ENCODE measurements around the gene NRXN3. TPM values are rescaled to one million over a fixed set of nuclear protein-coding genes. Genes with fewer than 3 reads are reported as not detected.

The NRXN3 gene
- total and polyA plus RNA-seq, 2 donors (not counting 1 experiment from before 2014, with no cell fraction given): not detected

GRCh38 chr14:78298298-78298697, 128.1 kb downstream of the NRXN3 start:
- ChIA-PET CTCF (no interaction called here), POLR2A (no interaction called here)
- no peak overlapping the region for H3K4me3 Mint-ChIP-seq
- no peaks in the 10 kb centered on the region for H3K9me3 Mint-ChIP-seq (ENCODE audit: insufficient read depth)
- no peaks in the 10 kb centered on the region for H3K4me1 Mint-ChIP-seq
- no peaks in the 10 kb centered on the region for H3K36me3 ChIP-seq (replicated peaks in 1 of 2; ENCODE audit: control extremely low read depth in 1 of 2, control insufficient read depth in 1 of 2, extremely low read depth in 1 of 2, insufficient read depth in 2 of 2, low read length in 1 of 2)
- H3K4me2 ChIP-seq (replicated peaks; ENCODE audit: low read depth, low read length, poor library complexity, severe bottlenecking): no peak overlapping the region
- ATAC-seq (ENCODE audit: low read depth) (no peak), DNase-seq (no peak)
- no peak overlapping the region for H3K9ac ChIP-seq (ENCODE audit: low read length)
- H3K27me3 Mint-ChIP-seq: peaks cover 20% of the 10 kb centered on the region
- no peaks in the 10 kb centered on the region for H3K79me2 ChIP-seq (ENCODE audit: control insufficient read depth, insufficient read depth, low read length)
- H3K9me3 ChIP-seq (ENCODE audit: control extremely low read depth in 1 of 3, control insufficient read depth in 2 of 3, insufficient read depth in 1 of 3, low read length in 2 of 3): peaks cover 0 to 5% (median 0%) of the 10 kb centered on the region in 3 donors
- no peaks in the 10 kb centered on the region for H4K20me1 ChIP-seq (ENCODE audit: control insufficient read depth, insufficient read depth, low read length, poor library complexity, severe bottlenecking)
- intact Hi-C loops (cut with micrococcal nuclease): no loop called here
- H3K27ac ChIP-seq (ENCODE audit: low read length in 2 of 2): no peak overlapping the region
- no CpG with 5 or more reads among the region's 1 CpG for WGBS (ENCODE audit: insufficient coverage)
- H3K27me3 ChIP-seq (replicated peaks in 1 of 4; ENCODE audit: control extremely low read depth in 1 of 4, control insufficient read depth in 3 of 4, insufficient read depth in 4 of 4, low read length in 3 of 4): peaks cover 0 to 5% (median 0%) of the 10 kb centered on the region in 4 experiments
- TF ChIP-seq CTCF (IDR thresholded peaks at IDR 0.05) (no peak), EZH2 (IDR thresholded peaks at IDR 0.05; ENCODE audit: borderline replicate concordance, insufficient read depth, low read depth, low read length, poor library complexity, severe bottlenecking) (no peak)
- no peak overlapping the region for H3K4me3 ChIP-seq (ENCODE audit: control extremely low read depth in 1 of 5, extremely low read depth in 1 of 5, insufficient read depth in 1 of 5, low read depth in 2 of 5, low read length in 4 of 5)
- H2AFZ ChIP-seq (ENCODE audit: insufficient read depth, low read depth, low read length, poor library complexity, severe bottlenecking): no peak overlapping the region
- no peaks in the 10 kb centered on the region for H3K4me1 ChIP-seq (ENCODE audit: control insufficient read depth in 2 of 2, insufficient read depth in 2 of 2, low read length in 2 of 2)
- no peak overlapping the region for H3K27ac Mint-ChIP-seq

GRCh38 chr14:78302841-78303240, 132.7 kb downstream of the NRXN3 start:
- ATAC-seq (ENCODE audit: low read depth) (no peak), DNase-seq (no peak)
- Histone ChIP-seq H3K9me3 (ENCODE audit: control extremely low read depth in 1 of 3, control insufficient read depth in 2 of 3, insufficient read depth in 1 of 3, low read length in 2 of 3) (peaks cover 0 to 3% (median 0%) of the 10 kb centered on the region in 3 donors), H2AFZ (ENCODE audit: insufficient read depth, low read depth, low read length, poor library complexity, severe bottlenecking) (no peak overlapping the region), H3K9ac (ENCODE audit: low read length) (no peak overlapping the region), H3K4me3 (ENCODE audit: control extremely low read depth in 1 of 5, extremely low read depth in 1 of 5, insufficient read depth in 1 of 5, low read depth in 2 of 5, low read length in 4 of 5) (no peak overlapping the region), H3K27ac (ENCODE audit: low read length in 2 of 2) (no peak overlapping the region), H3K79me2 (ENCODE audit: control insufficient read depth, insufficient read depth, low read length) (no peaks in the 10 kb centered on the region), H3K4me2 (replicated peaks; ENCODE audit: low read depth, low read length, poor library complexity, severe bottlenecking) (no peak overlapping the region), H3K27me3 (replicated peaks in 1 of 4; ENCODE audit: control extremely low read depth in 1 of 4, control insufficient read depth in 3 of 4, insufficient read depth in 4 of 4, low read length in 3 of 4) (peaks cover 0 to 6% (median 0%) of the 10 kb centered on the region in 4 experiments), H3K4me1 (ENCODE audit: control insufficient read depth in 2 of 2, insufficient read depth in 2 of 2, low read length in 2 of 2) (no peaks in the 10 kb centered on the region), H4K20me1 (ENCODE audit: control insufficient read depth, insufficient read depth, low read length, poor library complexity, severe bottlenecking) (no peaks in the 10 kb centered on the region), H3K36me3 (replicated peaks in 1 of 2; ENCODE audit: control extremely low read depth in 1 of 2, control insufficient read depth in 1 of 2, extremely low read depth in 1 of 2, insufficient read depth in 2 of 2, low read length in 1 of 2) (no peaks in the 10 kb centered on the region)
- 66% methylated on average over 2 of the region's 2 CpGs for WGBS (ENCODE audit: insufficient coverage)
- Mint-ChIP-seq H3K27me3 (peaks cover 12% of the 10 kb centered on the region), H3K9me3 (ENCODE audit: insufficient read depth) (no peaks in the 10 kb centered on the region), H3K4me1 (no peaks in the 10 kb centered on the region), H3K4me3 (no peak overlapping the region), H3K27ac (no peak overlapping the region)
- TF ChIP-seq EZH2 (IDR thresholded peaks at IDR 0.05; ENCODE audit: borderline replicate concordance, insufficient read depth, low read depth, low read length, poor library complexity, severe bottlenecking) (no peak), CTCF (IDR thresholded peaks at IDR 0.05) (no peak)
- intact Hi-C loops (cut with micrococcal nuclease): no loop called here
- ChIA-PET POLR2A (no interaction called here), CTCF (no interaction called here)
